ENCODE measurements around the gene VEGFD. TPM values are rescaled to one million over a fixed set of nuclear protein-coding genes. Genes with fewer than 3 reads are reported as not detected.

VEGFD gene
- total and polyA plus RNA-seq, 2 donors (not counting 1 experiment from before 2014, with no cell fraction given), result not detected

DNA sequence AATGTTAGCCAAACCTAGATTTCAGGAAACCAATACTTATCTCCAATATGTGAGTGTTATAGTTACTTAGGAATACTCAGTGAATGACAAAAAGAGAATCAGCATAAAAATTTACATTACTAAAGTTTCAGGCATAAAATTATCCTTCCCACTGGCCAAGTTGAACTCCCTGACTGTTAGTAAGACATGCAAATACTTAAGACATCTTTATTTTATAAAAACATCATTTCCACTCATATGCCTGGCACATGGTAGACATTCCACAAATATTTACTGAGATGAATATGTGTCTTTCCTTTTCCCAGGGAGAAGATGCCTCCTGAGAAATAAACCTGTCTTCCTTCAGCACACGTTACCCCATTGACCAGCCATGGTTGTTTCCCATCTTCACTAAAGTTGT is 7.3 kb downstream of the VEGFD start:
- TF ChIP-seq EZH2 (IDR thresholded peaks at IDR 0.05; ENCODE audit: borderline replicate concordance, insufficient read depth, low read depth, low read length, poor library complexity, severe bottlenecking), result no peak
- TF ChIP-seq, protein P1, sequence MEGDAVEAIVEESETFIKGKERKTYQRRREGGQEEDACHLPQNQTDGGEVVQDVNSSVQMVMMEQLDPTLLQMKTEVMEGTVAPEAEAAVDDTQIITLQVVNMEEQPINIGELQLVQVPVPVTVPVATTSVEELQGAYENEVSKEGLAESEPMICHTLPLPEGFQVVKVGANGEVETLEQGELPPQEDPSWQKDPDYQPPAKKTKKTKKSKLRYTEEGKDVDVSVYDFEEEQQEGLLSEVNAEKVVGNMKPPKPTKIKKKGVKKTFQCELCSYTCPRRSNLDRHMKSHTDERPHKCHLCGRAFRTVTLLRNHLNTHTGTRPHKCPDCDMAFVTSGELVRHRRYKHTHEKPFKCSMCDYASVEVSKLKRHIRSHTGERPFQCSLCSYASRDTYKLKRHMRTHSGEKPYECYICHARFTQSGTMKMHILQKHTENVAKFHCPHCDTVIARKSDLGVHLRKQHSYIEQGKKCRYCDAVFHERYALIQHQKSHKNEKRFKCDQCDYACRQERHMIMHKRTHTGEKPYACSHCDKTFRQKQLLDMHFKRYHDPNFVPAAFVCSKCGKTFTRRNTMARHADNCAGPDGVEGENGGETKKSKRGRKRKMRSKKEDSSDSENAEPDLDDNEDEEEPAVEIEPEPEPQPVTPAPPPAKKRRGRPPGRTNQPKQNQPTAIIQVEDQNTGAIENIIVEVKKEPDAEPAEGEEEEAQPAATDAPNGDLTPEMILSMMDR (IDR thresholded peaks at IDR 0.05), result no peak
- Histone ChIP-seq H3K9me3 (ENCODE audit: control extremely low read depth in 1 of 3, control insufficient read depth in 2 of 3, insufficient read depth in 1 of 3, low read length in 2 of 3) (no peaks in the 10 kb centered on the region), H3K36me3 (replicated peaks in 1 of 2; ENCODE audit: control extremely low read depth in 1 of 2, control insufficient read depth in 1 of 2, extremely low read depth in 1 of 2, insufficient read depth in 2 of 2, low read length in 1 of 2) (no peaks in the 10 kb centered on the region), H3K4me2 (replicated peaks; ENCODE audit: low read depth, low read length, poor library complexity, severe bottlenecking) (no peak overlapping the region), H2AFZ (ENCODE audit: insufficient read depth, low read depth, low read length, poor library complexity, severe bottlenecking) (no peak overlapping the region), H3K79me2 (ENCODE audit: control insufficient read depth, insufficient read depth, low read length) (no peaks in the 10 kb centered on the region), H3K9ac (ENCODE audit: low read length) (no peak overlapping the region), H3K4me3 (ENCODE audit: control extremely low read depth in 1 of 5, extremely low read depth in 1 of 5, insufficient read depth in 1 of 5, low read depth in 2 of 5, low read length in 4 of 5) (no peak overlapping the region), H3K27me3 (replicated peaks in 1 of 4; ENCODE audit: control extremely low read depth in 1 of 4, control insufficient read depth in 3 of 4, insufficient read depth in 4 of 4, low read length in 3 of 4) (peaks cover 0 to 3% (median 0%) of the 10 kb centered on the region in 4 experiments), H3K27ac (ENCODE audit: low read length in 2 of 2) (no peak overlapping the region), H4K20me1 (ENCODE audit: control insufficient read depth, insufficient read depth, low read length, poor library complexity, severe bottlenecking) (no peaks in the 10 kb centered on the region), H3K4me1 (ENCODE audit: control insufficient read depth in 2 of 2, insufficient read depth in 2 of 2, low read length in 2 of 2) (no peaks in the 10 kb centered on the region)
- intact Hi-C loops (cut with micrococcal nuclease), result no loop called here
- Mint-ChIP-seq H3K9me3 (ENCODE audit: insufficient read depth) (no peaks in the 10 kb centered on the region), H3K27me3 (no peaks in the 10 kb centered on the region), H3K27ac (no peak overlapping the region), H3K4me3 (no peak overlapping the region), H3K4me1 (no peaks in the 10 kb centered on the region)
- no peak for ATAC-seq (ENCODE audit: low read depth)
- WGBS (ENCODE audit: insufficient coverage), result no CpG with 5 or more reads among the region's 1 CpG
- ChIA-PET POLR2A (no interaction called here), CTCF (no interaction called here)
- DNase-seq, result no peak

DNA sequence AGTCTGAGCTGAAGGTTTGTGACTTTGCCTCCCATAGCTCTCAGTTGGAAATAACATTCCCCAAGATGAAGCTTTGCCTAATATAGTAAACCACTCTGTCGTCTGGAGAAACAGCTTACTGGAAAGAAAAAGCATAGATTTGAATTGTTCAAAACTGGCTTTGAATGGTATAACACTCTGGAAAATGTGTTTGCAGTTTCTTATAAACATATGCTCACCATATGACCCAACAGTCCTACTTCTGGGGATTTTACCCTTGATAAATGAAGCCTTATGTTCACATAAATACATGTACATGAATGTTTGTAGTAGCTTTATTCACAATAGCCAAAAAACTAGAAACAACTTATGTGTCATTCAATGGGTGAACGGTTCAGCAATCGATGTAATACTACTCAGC is 10.2 kb downstream of the VEGFD start:
- Histone ChIP-seq H3K36me3 (replicated peaks in 1 of 2; ENCODE audit: control extremely low read depth in 1 of 2, control insufficient read depth in 1 of 2, extremely low read depth in 1 of 2, insufficient read depth in 2 of 2, low read length in 1 of 2) (no peaks in the 10 kb centered on the region), H3K9me3 (ENCODE audit: control extremely low read depth in 1 of 3, control insufficient read depth in 2 of 3, insufficient read depth in 1 of 3, low read length in 2 of 3) (no peaks in the 10 kb centered on the region), H3K27me3 (replicated peaks in 1 of 4; ENCODE audit: control extremely low read depth in 1 of 4, control insufficient read depth in 3 of 4, insufficient read depth in 4 of 4, low read length in 3 of 4) (peaks cover 0 to 3% (median under 1%) of the 10 kb centered on the region in 4 experiments), H3K4me3 (ENCODE audit: control extremely low read depth in 1 of 5, extremely low read depth in 1 of 5, insufficient read depth in 1 of 5, low read depth in 2 of 5, low read length in 4 of 5) (no peak overlapping the region), H3K4me2 (replicated peaks; ENCODE audit: low read depth, low read length, poor library complexity, severe bottlenecking) (no peak overlapping the region), H3K4me1 (ENCODE audit: control insufficient read depth in 2 of 2, insufficient read depth in 2 of 2, low read length in 2 of 2) (no peaks in the 10 kb centered on the region), H3K27ac (ENCODE audit: low read length in 2 of 2) (no peak overlapping the region), H3K79me2 (ENCODE audit: control insufficient read depth, insufficient read depth, low read length) (no peaks in the 10 kb centered on the region), H3K9ac (ENCODE audit: low read length) (no peak overlapping the region), H4K20me1 (ENCODE audit: control insufficient read depth, insufficient read depth, low read length, poor library complexity, severe bottlenecking) (no peaks in the 10 kb centered on the region), H2AFZ (ENCODE audit: insufficient read depth, low read depth, low read length, poor library complexity, severe bottlenecking) (no peak overlapping the region)
- no peak for DNase-seq
- ChIA-PET POLR2A (no interaction called here), CTCF (interaction anchor here (1.0 kb wide), 1 partner anchor 9 kb away, joined by 3 read pairs; no protein-coding TSS in a partner anchor)
- no peak overlapping the region for H3K4me3 Mint-ChIP-seq
- peaks cover 3% of the 10 kb centered on the region for H3K27me3 Mint-ChIP-seq
- no peak overlapping the region for H3K27ac Mint-ChIP-seq
- ATAC-seq (ENCODE audit: low read depth), result no peak
- no peak for TF ChIP-seq EZH2 (IDR thresholded peaks at IDR 0.05; ENCODE audit: borderline replicate concordance, insufficient read depth, low read depth, low read length, poor library complexity, severe bottlenecking)
- TF ChIP-seq, protein P1 (IDR thresholded peaks at IDR 0.05), result no peak
- no peaks in the 10 kb centered on the region for H3K4me1 Mint-ChIP-seq
- intact Hi-C loops (cut with micrococcal nuclease), result no loop called here
- no CpG with 5 or more reads among the region's 3 CpGs for WGBS (ENCODE audit: insufficient coverage)
- H3K9me3 Mint-ChIP-seq (ENCODE audit: insufficient read depth), result no peaks in the 10 kb centered on the region

All from B cell (primary cell).